Muscle of back (tissue), 11 donors: ENCODE data around the gene DSCAML1. TPM values are rescaled to one million over a fixed set of nuclear protein-coding genes. Genes with fewer than 3 reads are reported as not detected.
"Not testable (repeated sequence)": the region's sequence is repeated elsewhere in the genome, so short reads cannot be mapped to it uniquely, and the experiment has no call there.

Experiments used
- DNase-seq, 3 donors: peaks; one replicate each; pipeline versions ENCODE4 v3.0.0 to v3.0.0-alpha.2; 2013
- polyA plus RNA-seq, 10 donors: library from polyadenylated mRNA; unstranded; fragments of 120-200 nt; gene quantifications; one replicate each; pipeline ENCODE4 v1.2.1, GENCODE V29; 2013; ENCODE audit not compliant: insufficient read length in 10 of 10

The DSCAML1 gene
- polyA plus RNA-seq, 10 donors: 0.28 to 1.3 (median 0.57) TPM

DNA sequence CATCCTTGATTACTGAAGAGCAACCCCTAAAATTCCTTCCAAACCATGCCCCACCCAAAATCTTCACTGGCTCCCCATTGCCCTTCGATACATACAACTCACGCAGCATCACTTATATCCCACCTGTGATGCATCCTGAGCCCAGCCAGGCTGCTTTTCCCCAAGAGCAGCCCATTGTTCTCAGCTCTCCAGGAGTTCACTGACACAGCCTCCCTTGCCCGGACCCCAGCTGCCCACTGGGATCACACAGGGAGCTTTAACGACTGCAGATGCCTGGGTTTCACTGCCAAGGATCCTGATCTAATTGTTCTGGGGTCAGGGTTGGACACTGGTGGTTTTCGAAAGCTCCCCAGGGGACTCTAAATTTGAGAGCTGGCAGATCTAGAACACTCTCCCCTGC lies 33.6 kb downstream of the DSCAML1 start:
- DNase-seq: not testable (repeated sequence)

DNA sequence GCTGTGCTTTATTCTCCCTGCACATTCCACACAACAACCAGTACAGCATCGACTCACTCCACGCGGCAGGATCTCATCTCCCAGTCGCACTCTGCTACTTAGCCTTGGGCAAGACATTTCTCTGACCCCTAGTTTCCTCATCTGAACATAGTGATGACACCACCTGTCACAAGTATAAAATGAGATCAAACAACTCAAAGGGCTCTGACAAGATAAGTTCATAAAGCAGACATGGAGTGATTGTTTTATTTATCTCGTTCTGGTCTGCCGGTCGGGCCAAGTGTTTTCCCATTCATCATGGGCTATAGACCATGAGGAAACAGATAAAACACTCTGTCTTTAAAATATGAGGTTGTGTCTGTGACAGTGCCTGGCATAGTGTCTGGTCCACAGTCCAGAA lies 35.0 kb downstream of the DSCAML1 start:
- DNase-seq: no peak

DNA sequence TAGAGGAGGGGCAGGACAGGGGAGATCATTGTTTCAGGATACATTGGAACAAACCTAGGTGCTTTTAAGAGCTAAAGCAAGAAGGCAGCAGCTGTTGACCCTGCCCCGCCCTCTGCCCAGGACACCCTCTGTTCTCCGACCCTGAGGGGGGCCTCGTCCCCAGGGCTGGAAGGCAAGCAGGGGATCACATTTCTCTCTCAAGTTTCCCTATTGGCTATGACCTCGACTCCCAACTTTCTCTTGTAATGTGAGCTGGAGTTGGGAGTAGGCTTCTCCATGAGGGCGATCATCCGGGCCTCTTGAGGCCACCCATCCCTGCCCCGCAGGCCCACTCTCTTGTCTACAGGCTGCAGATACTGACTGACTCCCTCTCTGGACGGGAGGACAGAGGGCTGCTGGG lies 37.7 kb downstream of the DSCAML1 start:
- DNase-seq: peak in 1 of 3 donors; percentile 4

- no peak for DNase-seq
Measured at GRCh38 chr11:117754030-117754429, 43.0 kb downstream of the DSCAML1 start.

GRCh38 chr11:117752721-117753237 lies 44.2 kb downstream of the DSCAML1 start:
- DNase-seq: no peak

GRCh38 chr11:117752071-117752470 lies 44.9 kb downstream of the DSCAML1 start:
- DNase-seq: no peak

DNA sequence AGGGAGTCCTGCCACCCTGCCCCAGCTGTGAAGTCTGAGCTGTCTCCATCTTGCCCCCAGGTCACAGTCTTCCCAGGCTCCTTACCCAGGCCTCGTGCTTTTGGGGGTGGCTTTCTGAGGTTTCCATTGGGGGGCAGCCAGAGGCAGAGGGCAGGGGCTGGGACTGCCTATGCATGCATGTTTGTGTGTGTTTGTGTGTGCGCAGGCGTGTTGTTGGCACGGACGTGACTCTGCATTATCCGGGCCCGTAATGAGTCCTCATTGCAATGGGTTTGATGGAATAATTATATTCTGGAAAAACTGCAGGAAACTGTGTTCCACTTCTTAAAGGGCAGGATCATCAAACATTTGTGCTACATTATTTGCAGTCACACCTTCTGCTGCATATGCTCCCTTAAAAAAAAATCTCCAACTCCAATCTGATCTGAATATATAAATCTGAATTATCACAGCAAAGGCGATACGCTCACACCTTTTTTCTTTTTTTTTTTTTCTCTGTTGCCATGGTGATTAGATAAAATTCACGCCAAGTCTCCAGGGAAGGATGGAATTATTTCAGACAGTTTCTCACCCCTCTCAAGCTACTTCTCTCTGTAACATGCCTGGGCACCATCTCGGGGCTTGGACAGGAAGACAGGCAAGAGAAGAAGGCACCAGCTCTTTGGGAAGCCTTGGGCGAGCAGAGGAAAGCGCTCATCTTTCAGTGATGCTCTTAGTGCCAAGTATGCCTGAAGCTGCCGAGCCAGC lies 45.9 kb downstream of the DSCAML1 start:
- DNase-seq: no peak

DNA sequence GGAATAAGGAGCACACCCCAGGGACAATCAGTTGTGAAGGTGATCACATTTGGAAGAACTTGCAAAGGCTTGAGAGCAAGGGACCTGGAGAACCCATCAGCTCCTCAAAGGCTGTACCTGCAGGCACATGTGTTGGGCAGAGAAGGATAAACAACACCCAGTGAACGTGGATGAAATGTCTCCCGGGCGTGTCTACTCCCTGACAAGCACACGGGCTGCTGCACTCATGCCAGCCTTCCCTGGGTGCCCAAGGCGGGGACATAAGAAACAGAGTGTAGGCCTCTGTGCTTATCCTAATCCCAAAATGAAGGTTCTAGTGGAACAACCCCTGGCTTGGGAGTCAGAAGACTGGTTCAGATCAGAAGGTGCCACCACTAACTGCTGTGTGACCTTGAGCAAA lies 46.7 kb downstream of the DSCAML1 start:
- no peak for DNase-seq

- DNase-seq: no peak
Measured at GRCh38 chr11:117749541-117749910, 47.5 kb downstream of the DSCAML1 start.

GRCh38 chr11:117748771-117749540 lies 48.1 kb downstream of the DSCAML1 start:
- DNase-seq: no peak

DNA sequence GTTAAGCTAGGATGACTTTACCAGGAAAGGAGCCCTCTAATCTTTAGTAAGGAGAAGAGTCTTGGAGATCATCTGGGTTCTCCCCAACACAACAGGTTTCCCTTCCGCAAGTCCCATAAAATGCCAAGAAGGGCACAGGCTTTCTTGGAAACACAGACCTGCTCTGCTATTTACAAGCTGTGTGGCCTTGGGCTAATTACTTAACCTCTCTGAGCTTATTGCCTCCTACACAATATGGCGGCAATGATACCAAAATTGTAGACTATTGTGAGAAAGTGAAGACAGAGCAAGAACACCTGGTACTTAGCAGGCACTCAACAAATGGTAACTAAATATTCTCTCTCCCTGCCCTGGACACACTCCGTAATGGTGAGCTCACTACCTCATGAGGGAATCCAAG lies 49.1 kb downstream of the DSCAML1 start:
- DNase-seq: no peak

- no peak for DNase-seq
Measured at GRCh38 chr11:117745346-117745745, 51.7 kb downstream of the DSCAML1 start.

- no peak for DNase-seq
Measured at GRCh38 chr11:117744471-117745150, 52.4 kb downstream of the DSCAML1 start.

- DNase-seq: no peak
Measured at GRCh38 chr11:117743121-117743815, 53.7 kb downstream of the DSCAML1 start.

DNA sequence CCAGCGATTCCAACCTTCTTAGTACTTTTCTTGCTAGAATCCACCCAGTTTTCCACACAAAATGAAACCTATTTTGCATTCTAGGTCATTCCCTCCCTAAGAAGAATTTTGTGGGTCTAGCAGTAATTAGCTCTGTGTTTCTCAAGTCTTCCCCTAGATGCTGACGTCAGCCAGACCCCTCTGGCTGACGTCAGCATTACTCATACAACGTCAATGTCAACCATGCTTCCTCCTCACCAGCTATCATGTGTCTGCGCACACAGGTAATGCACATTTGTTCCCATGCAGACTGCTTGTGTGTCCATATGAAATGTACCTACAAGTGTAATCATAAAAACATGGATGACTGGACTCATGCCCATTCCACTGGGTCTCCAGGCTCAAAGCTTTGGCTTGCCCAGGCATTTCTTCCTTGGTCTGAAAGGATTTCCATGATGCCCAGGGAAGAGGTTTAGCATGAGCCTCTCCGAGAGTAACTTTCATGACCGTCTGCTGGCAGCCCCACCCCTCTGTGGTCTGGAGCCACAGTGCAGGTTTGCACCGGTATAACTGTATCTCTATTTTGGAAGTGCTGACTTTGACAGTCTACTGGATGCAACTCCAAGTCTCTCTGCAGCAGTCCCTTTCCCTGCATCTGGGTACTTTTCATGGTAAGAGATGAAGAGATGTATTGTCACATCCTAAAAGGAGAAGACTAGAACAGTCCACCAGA lies 58.6 kb downstream of the DSCAML1 start:
- DNase-seq: no peak

- DNase-seq: no peak
Measured at GRCh38 chr11:117735350-117735977, 61.6 kb downstream of the DSCAML1 start.

GRCh38 chr11:117734601-117735024 lies 62.4 kb downstream of the DSCAML1 start:
- DNase-seq: no peak

DNA sequence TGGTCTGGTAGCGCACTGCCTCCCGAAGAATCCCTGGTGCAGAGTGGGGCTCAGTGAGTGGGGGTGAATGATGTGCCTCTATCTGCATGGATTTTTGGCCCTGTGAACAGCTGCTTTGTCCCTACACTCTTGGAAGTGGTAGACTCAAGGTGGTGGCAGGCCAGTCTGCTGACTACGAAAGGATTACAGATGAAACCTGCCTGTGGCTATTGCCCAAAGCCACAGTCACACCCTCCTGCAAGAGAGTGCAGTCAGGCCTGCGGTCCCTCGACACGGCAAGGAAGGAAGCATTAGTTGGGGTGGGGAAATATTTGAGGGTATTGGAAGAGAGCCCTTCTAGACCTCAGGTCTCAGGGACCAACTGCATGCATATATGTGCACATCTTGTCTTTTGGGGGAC lies 63.7 kb downstream of the DSCAML1 start:
- no peak for DNase-seq

- no peak for DNase-seq
Measured at GRCh38 chr11:117731722-117732290, 65.2 kb downstream of the DSCAML1 start.

- no peak for DNase-seq
Measured at GRCh38 chr11:117730208-117730800, 66.7 kb downstream of the DSCAML1 start.
